IMR-90 (cell line): ENCODE measurements around the gene SRD5A3. TPM values are rescaled to one million over a fixed set of nuclear protein-coding genes. Genes with fewer than 3 reads are reported as not detected.

Source experiments
- ATAC-seq: fragments of 200-7000 bp; cut with Tn5 transposase; 2 replicates; pipeline ENCODE4 v1.9.1; 2020; ENCODE audit warnings: low read depth, mild to moderate bottlenecking, moderate library complexity
- BruUV-seq: library from RNA; stranded (reverse); fragments of 400-500 nt; replicated peaks from 2 replicates; lab custom pipeline; 2021; lab: Mats Ljungman, UMichigan
- CTCF ChIA-PET: fragments of 300-600 bp; formaldehyde crosslinking; extraction: SDS; loops from one replicate; lab custom pipeline; 2021; ENCODE audit warnings: antibody characterized with exemption; lab: Yijun Ruan, JAX
- POLR2A ChIA-PET: fragments of 300-600 bp; sonication (Branson Sonifier 250); formaldehyde crosslinking; loops from one replicate; lab custom pipeline; 2022; ENCODE audit warnings: antibody characterized with exemption; ENCODE audit not compliant: unreplicated experiment; lab: Charles Lee
- DNase-seq: peaks from one replicate; pipeline ENCODE4 v3.0.0; 2013
- H2AFZ ChIP-seq: replicated peaks from 2 replicates; pipeline ENCODE3; 2013; ENCODE audit warnings: low read length, mild to moderate bottlenecking; ENCODE audit not compliant: poor library complexity
- H2AK5ac ChIP-seq: 2 replicates; pipeline ENCODE4 v1.6.1; 2013; ENCODE audit warnings: low read depth, low read length, inconsistent platforms
- H2AK9ac ChIP-seq: replicated peaks from 2 replicates; pipeline ENCODE3; 2013; ENCODE audit warnings: mild to moderate bottlenecking, low read depth, low read length, moderate library complexity; ENCODE audit not compliant: poor library complexity
- H2BK120ac ChIP-seq: 2 replicates; pipeline ENCODE4 v1.6.1; 2013; ENCODE audit warnings: low read depth, low read length, inconsistent platforms
- H2BK15ac ChIP-seq: 3 replicates; pipeline ENCODE4 v1.6.1; 2013; ENCODE audit warnings: low read depth, low read length, inconsistent platforms
- H2BK20ac ChIP-seq: 2 replicates; pipeline ENCODE4 v1.6.1; 2013; ENCODE audit warnings: low read depth, mild to moderate bottlenecking, inconsistent platforms, low read length, moderate library complexity
- H2BK5ac ChIP-seq: 2 replicates; pipeline ENCODE4 v1.6.1; 2013; ENCODE audit warnings: mild to moderate bottlenecking, low read depth, low read length, inconsistent platforms; ENCODE audit not compliant: poor library complexity, severe bottlenecking
- H3K14ac ChIP-seq: replicated peaks from 2 replicates; pipeline ENCODE4 v1.6.1; 2013; ENCODE audit warnings: low read depth, low read length, inconsistent platforms
- H3K18ac ChIP-seq: 2 replicates; pipeline ENCODE4 v1.6.1; 2013; ENCODE audit warnings: low read depth, low read length, control low read depth
- H3K23ac ChIP-seq: 2 replicates; pipeline ENCODE4 v1.6.1; 2013; ENCODE audit warnings: low read depth, low read length, inconsistent platforms
- H3K27ac ChIP-seq: 2 replicates; pipeline ENCODE4 v1.5.1; 2013; ENCODE audit warnings: mild to moderate bottlenecking, control low read depth, low read length; ENCODE audit not compliant: insufficient read depth
- H3K27me3 ChIP-seq: 2 replicates; pipeline ENCODE4 v1.6.1; 2013; ENCODE audit warnings: low read length; ENCODE audit not compliant: control insufficient read depth, insufficient read depth
- H3K36me3 ChIP-seq: 2 replicates; pipeline ENCODE4 v1.6.1; 2013; ENCODE audit warnings: low read length, mixed read lengths; ENCODE audit not compliant: control insufficient read depth, insufficient read depth
- H3K4ac ChIP-seq: 2 replicates; pipeline ENCODE4 v1.6.1; 2013; ENCODE audit warnings: low read depth, low read length, inconsistent platforms
- H3K4me1 ChIP-seq: 2 replicates; pipeline ENCODE4 v1.6.1; 2013; ENCODE audit warnings: low read length, mixed read lengths; ENCODE audit not compliant: control insufficient read depth, insufficient read depth
- H3K4me2 ChIP-seq: 2 replicates; pipeline ENCODE4 v1.6.1; 2013; ENCODE audit warnings: low read depth, mild to moderate bottlenecking, control low read depth, low read length, moderate library complexity
- H3K4me3 ChIP-seq: 2 replicates; pipeline ENCODE4 v1.5.1; 2013; ENCODE audit warnings: low read depth, mild to moderate bottlenecking, control low read depth, low read length, moderate library complexity; ENCODE audit not compliant: insufficient read depth
- H3K56ac ChIP-seq: 2 replicates; pipeline ENCODE4 v1.6.1; 2013; ENCODE audit warnings: low read length, inconsistent platforms; ENCODE audit not compliant: insufficient read depth; ENCODE audit errors: extremely low read depth
- H3K79me1 ChIP-seq, 2 experiments: 2 replicates each; pipeline ENCODE4 v1.6.1; 2013; ENCODE audit warnings: low read length in 2 of 2, inconsistent platforms in 1 of 2, low read depth in 1 of 2
- H3K9ac ChIP-seq: 2 replicates; pipeline ENCODE4 v1.6.1; 2013; ENCODE audit warnings: low read depth, low read length, control low read depth
- H3K9me1 ChIP-seq: 2 replicates; pipeline ENCODE4 v1.6.1; 2013; ENCODE audit warnings: low read length, inconsistent platforms; ENCODE audit not compliant: insufficient read depth
- H3K9me3 ChIP-seq: 2 replicates; pipeline ENCODE4 v1.6.1; 2013; ENCODE audit warnings: low read length; ENCODE audit not compliant: control insufficient read depth, insufficient read depth
- H4K20me1 ChIP-seq: 2 replicates; pipeline ENCODE4 v1.6.1; 2013; ENCODE audit warnings: low read length, inconsistent platforms; ENCODE audit not compliant: insufficient read depth
- H4K5ac ChIP-seq: 2 replicates; pipeline ENCODE4 v1.6.1; 2013; ENCODE audit warnings: mild to moderate bottlenecking, low read depth, low read length, control low read depth
- H4K8ac ChIP-seq, 2 experiments: 2 replicates each; pipeline ENCODE4 v1.6.1; 2013; ENCODE audit warnings: low read depth in 2 of 2, low read length in 2 of 2, control low read depth in 1 of 2, inconsistent platforms in 1 of 2
- H4K91ac ChIP-seq: 2 replicates; pipeline ENCODE4 v1.6.1; 2013; ENCODE audit warnings: low read depth, low read length, inconsistent platforms; ENCODE audit not compliant: insufficient read depth
- BHLHE40 ChIP-seq: fragments of 150-350 bp; IDR thresholded peaks from 2 replicates; pipeline ENCODE4 v1.6.1; 2016; ENCODE audit warnings: mild to moderate bottlenecking, low read depth, low read length
- CEBPB ChIP-seq: IDR thresholded peaks from 2 replicates; pipeline ENCODE4 v1.6.1; 2012; ENCODE audit warnings: low read depth, low read length, improper control_type of control experiment
- CHD1 ChIP-seq: IDR thresholded peaks from 2 replicates; pipeline ENCODE4 v1.6.1; 2012; ENCODE audit warnings: low read depth, low read length, improper control_type of control experiment
- CTCF ChIP-seq: conservative IDR thresholded peaks from 2 replicates; pipeline ENCODE4 v1.5.1; 2012; ENCODE audit warnings: mild to moderate bottlenecking, low read depth, low read length, improper control_type of control experiment
- ELK1 ChIP-seq: fragments of 150-350 bp; IDR thresholded peaks from 2 replicates; pipeline ENCODE4 v1.6.1; 2016; ENCODE audit warnings: low read depth, mild to moderate bottlenecking, low read length, moderate library complexity, borderline replicate concordance
- FOS ChIP-seq: fragments of 150-350 bp; IDR thresholded peaks from 2 replicates; pipeline ENCODE4 v1.6.1; 2016; ENCODE audit warnings: low read depth, low read length
- MAFK ChIP-seq: IDR thresholded peaks from 2 replicates; pipeline ENCODE4 v1.6.1; 2012; ENCODE audit warnings: low read depth, low read length, improper control_type of control experiment
- MAZ ChIP-seq: IDR thresholded peaks from 2 replicates; pipeline ENCODE4 v1.6.1; 2012; ENCODE audit warnings: low read depth, mild to moderate bottlenecking, low read length, improper control_type of control experiment, moderate library complexity, borderline replicate concordance
- MXI1 ChIP-seq: IDR thresholded peaks from 2 replicates; pipeline ENCODE4 v1.6.1; 2012; ENCODE audit warnings: low read depth, mild to moderate bottlenecking, low read length, moderate library complexity, borderline replicate concordance
- NFE2L2 ChIP-seq: fragments of 150-350 bp; IDR thresholded peaks from 2 replicates; pipeline ENCODE4 v1.6.1; 2016; ENCODE audit warnings: low read depth, mild to moderate bottlenecking, low read length
- POLR2A ChIP-seq: IDR thresholded peaks from 2 replicates; pipeline ENCODE4 v1.6.1; 2012; ENCODE audit warnings: mild to moderate bottlenecking, low read depth, low read length
- RAD21 ChIP-seq: IDR thresholded peaks from 2 replicates; pipeline ENCODE4 v1.6.1; 2012; ENCODE audit warnings: low read length, improper control_type of control experiment
- RCOR1 ChIP-seq: IDR thresholded peaks from 2 replicates; pipeline ENCODE4 v1.6.1; 2012; ENCODE audit warnings: mild to moderate bottlenecking, low read length, improper control_type of control experiment; ENCODE audit not compliant: insufficient replicate concordance
- RFX5 ChIP-seq: IDR thresholded peaks from 2 replicates; pipeline ENCODE4 v1.8.0; 2012; ENCODE audit warnings: low read depth, mild to moderate bottlenecking, low read length, moderate library complexity
- SMC3 ChIP-seq: fragments of 150-350 bp; IDR thresholded peaks from 2 replicates; pipeline ENCODE4 v1.6.1; 2016; ENCODE audit warnings: low read depth, mild to moderate bottlenecking, antibody characterized with exemption, low read length, moderate library complexity
- USF2 ChIP-seq: fragments of 150-350 bp; IDR thresholded peaks from 2 replicates; pipeline ENCODE4 v1.6.1; 2017; ENCODE audit warnings: mild to moderate bottlenecking, antibody characterized with exemption, low read length, low read depth
- dilution Hi-C: fragments of 300-500 bp; cut with HindIII; formaldehyde crosslinking; loops from one replicate; pipeline ENCODE4 v1.14.3; 2018; ENCODE audit warnings: low sequenced_read_pairs; ENCODE audit not compliant: unreplicated experiment
- in situ Hi-C: fragments of 300-500 bp; cut with MboI; formaldehyde crosslinking; loops from 3 replicates; pipeline ENCODE4 v1.14.3; 2019; ENCODE audit warnings: low sequenced_read_pairs, inconsistent platforms, mixed read lengths
- intact Hi-C: fragments of 100-400 bp; cut with micrococcal nuclease; formaldehyde crosslinking; loops from 2 replicates; pipeline ENCODE4 v1.10.0; 2022
- polyA plus RNA-seq, 3 experiments: library from polyadenylated mRNA; depleted of rRNA; stranded (reverse); fragments of >200 nt; gene quantifications; 2 replicates each; pipeline ENCODE4 v1.2.3, GENCODE V29; 2012; ENCODE audit warnings: low replicate concordance in 1 of 3
- total RNA-seq: library from RNA; depleted of rRNA; stranded (reverse); fragments of >200 nt; gene quantifications from 2 replicates; pipeline ENCODE4 v1.2.3, GENCODE V29; 2012

The SRD5A3 gene
- total and polyA plus RNA-seq, 2 of the 4 experiments (the other 2 are of a cell fraction): 5.6 to 6.8 TPM

GRCh38 chr4:55337944-55338343, 8.1 kb upstream of the SRD5A3 start:
- Histone ChIP-seq H2AFZ (no peak overlapping the region), H4K20me1 (no peaks in the 10 kb centered on the region), H3K4ac (no peak overlapping the region), H3K9me1 (no peaks in the 10 kb centered on the region), H2BK20ac (no peak overlapping the region), H3K79me1 (no peaks in the 10 kb centered on the region), H4K91ac (no peak overlapping the region), H2AK9ac (no peak overlapping the region), H3K4me3 (no peak overlapping the region), H2BK5ac (no peak overlapping the region), H2BK120ac (no peak overlapping the region), H2AK5ac (no peak overlapping the region), H3K9me3 (no peaks in the 10 kb centered on the region; the same call in 1 of the 2 replicates), H3K36me3 (no peaks in the 10 kb centered on the region), H3K4me1 (no peaks in the 10 kb centered on the region), H2BK15ac (no peak overlapping the region), H3K4me2 (no peak overlapping the region), H4K8ac (no peak overlapping the region), H3K9ac (no peak overlapping the region), H3K56ac (no peak overlapping the region), H4K5ac (no peak overlapping the region), H3K27ac (no peak overlapping the region), H3K14ac (no peak overlapping the region), H3K18ac (no peak overlapping the region), H3K23ac (no peak overlapping the region), H3K27me3 (no peaks in the 10 kb centered on the region)
- intact Hi-C loops (no loop called here), in situ Hi-C loops (loop anchor here (25.0 kb wide), 2 partner anchors 399 to 576 kb away; no protein-coding TSS in a partner anchor), dilution Hi-C loops (no loop called here)
- DNase-seq (no peak), ATAC-seq (no peak)
- ChIA-PET POLR2A (no interaction called here), CTCF (interaction anchor here (0.8 kb wide), 1 partner anchor 611 kb away, joined by 5 read pairs; the partner anchor contains the start of gene CEP135)
- TF ChIP-seq RCOR1 (no peak), RFX5 (no peak), CTCF (no peak), POLR2A (no peak), BHLHE40 (no peak), NFE2L2 (no peak), MXI1 (no peak), CEBPB (no peak), RAD21 (no peak), CHD1 (no peak), USF2 (no peak), FOS (no peak), ELK1 (no peak), SMC3 (no peak), MAZ (no peak), MAFK (no peak)
- BruUV-seq: no TSS peak
